Naive thymus-derived CD4-positive, alpha-beta T cell (primary cell): ENCODE results near the gene ATP2B2. TPM values are rescaled to one million over a fixed set of nuclear protein-coding genes. Genes with fewer than 3 reads are reported as not detected.
"Not testable (repeated sequence)": the region's sequence is repeated elsewhere in the genome, so short reads cannot be mapped to it uniquely, and the experiment has no call there.

ENCODE experiments used
- ATAC-seq: fragments of 150-1000 bp; cut with Tn5 transposase; 2 replicates; pipeline ENCODE4 v1.10.0; 2021; ENCODE audit warnings: mild to moderate bottlenecking, moderate library complexity
- CTCF ChIA-PET: fragments of 350-600 bp; sonication (Branson Sonifier 250); formaldehyde crosslinking; loops from one replicate; lab custom pipeline; 2021; ENCODE audit warnings: antibody characterized with exemption; lab: Charles Lee
- POLR2A ChIA-PET: fragments of 350-600 bp; sonication (Branson Sonifier 250); formaldehyde crosslinking; loops from one replicate; lab custom pipeline; 2021; ENCODE audit warnings: antibody characterized with exemption, inconsistent platforms; lab: Charles Lee
- DNase-seq, 9 donors: peaks; one replicate each; pipeline versions ENCODE4 v3.0.0 to v3.0.0-alpha.2; 2020 to 2022; ENCODE audit warnings: mixed read lengths in 1 of 9
- H3K27ac ChIP-seq: one replicate; pipeline ENCODE4 v1.7.0; 2013; ENCODE audit warnings: mild to moderate bottlenecking, low read depth, low read length, moderate library complexity
- H3K27me3 ChIP-seq, 2 donors: one replicate each; pipeline ENCODE4 v1.7.0; 2013; ENCODE audit warnings: low read length in 2 of 2, mild to moderate bottlenecking in 2 of 2, moderate library complexity in 2 of 2; ENCODE audit not compliant: control insufficient read depth in 2 of 2, insufficient read depth in 2 of 2
- H3K36me3 ChIP-seq, 3 experiments: 1 replicate in 2 of 3; 2 replicates in 1 of 3; pipeline ENCODE4 v1.7.0; 2013; ENCODE audit warnings: low read length in 3 of 3, mild to moderate bottlenecking in 3 of 3, moderate library complexity in 1 of 3; ENCODE audit not compliant: insufficient read depth in 3 of 3, control insufficient read depth in 2 of 3
- H3K4me1 ChIP-seq, 2 donors: one replicate each; pipeline ENCODE4 v1.7.0; 2013; ENCODE audit warnings: low read length in 2 of 2, mild to moderate bottlenecking in 2 of 2, moderate library complexity in 1 of 2; ENCODE audit not compliant: control insufficient read depth in 2 of 2, insufficient read depth in 2 of 2
- H3K4me3 ChIP-seq: 2 replicates; pipeline ENCODE4 v1.7.0; 2013; ENCODE audit warnings: mild to moderate bottlenecking, low read length
- H3K9me3 ChIP-seq, 3 experiments: 1 replicate in 2 of 3; 2 replicates in 1 of 3; pipeline ENCODE4 v1.7.0; 2013; ENCODE audit warnings: low read length in 3 of 3; ENCODE audit not compliant: control insufficient read depth in 2 of 3
- H3K27ac Mint-ChIP-seq, 9 donors: one replicate each; pipeline ENCODE4 v1.8.0; 2020 to 2022; ENCODE audit warnings: mixed read lengths in 9 of 9, mild to moderate bottlenecking in 8 of 9, moderate library complexity in 5 of 9, inconsistent platforms in 2 of 9
- H3K27me3 Mint-ChIP-seq, 5 donors: one replicate each; pipeline ENCODE4 v1.8.0; 2021 to 2022; ENCODE audit warnings: mixed read lengths in 5 of 5, mild to moderate bottlenecking in 1 of 5
- H3K36me3 Mint-ChIP-seq, 5 donors: one replicate each; pipeline ENCODE4 v1.8.0; 2020 to 2022; ENCODE audit warnings: mixed read lengths in 5 of 5, mild to moderate bottlenecking in 3 of 5, inconsistent platforms in 1 of 5
- H3K4me1 Mint-ChIP-seq, 7 donors: one replicate each; pipeline ENCODE4 v1.8.0; 2020 to 2022; ENCODE audit warnings: mixed read lengths in 7 of 7, mild to moderate bottlenecking in 3 of 7, inconsistent platforms in 1 of 7
- H3K4me3 Mint-ChIP-seq, 10 donors: one replicate each; pipeline ENCODE4 v1.8.0; 2020 to 2022; ENCODE audit warnings: mild to moderate bottlenecking in 10 of 10, mixed read lengths in 10 of 10, moderate library complexity in 6 of 10, inconsistent platforms in 2 of 10
- H3K9me3 Mint-ChIP-seq, 11 donors: one replicate each; pipeline ENCODE4 v1.8.0; 2020 to 2022; ENCODE audit warnings: mixed read lengths in 11 of 11, mild to moderate bottlenecking in 4 of 11, inconsistent platforms in 1 of 11, moderate library complexity in 1 of 11
- intact Hi-C, 2 donors: fragments of 100-400 bp; cut with micrococcal nuclease; formaldehyde crosslinking; loops; one replicate each; pipeline ENCODE4 v1.15.1; 2023
- polyA plus RNA-seq, 2 donors: library from polyadenylated mRNA; unstranded; fragments of 300-500 nt; fragmentation: Illumina TruSeq; gene quantifications; one replicate each; pipeline ENCODE4 v1.2.3, GENCODE V29; 2021
- total RNA-seq, 6 experiments: library from RNA in 5 of 6; stranded (reverse) in 5 of 6; gene quantifications; 1 replicate in 5 of 6; 2 replicates in 1 of 6; pipeline ENCODE4 v1.2.3 and lab custom pipeline; 2021 to 2026

Gene ATP2B2
- total and polyA plus RNA-seq, 7 experiments from 2014 or later: not detected

- H3K27me3 ChIP-seq, intact Hi-C loops, H3K4me1 ChIP-seq, POLR2A ChIA-PET, ATAC-seq, H3K36me3 Mint-ChIP-seq, DNase-seq, CTCF ChIA-PET, H3K27me3 Mint-ChIP-seq, H3K9me3 Mint-ChIP-seq, H3K9me3 ChIP-seq, H3K4me1 Mint-ChIP-seq, H3K4me3 Mint-ChIP-seq, H3K27ac ChIP-seq, H3K4me3 ChIP-seq, H3K36me3 ChIP-seq, H3K27ac Mint-ChIP-seq: not testable (repeated sequence)
These were observed 122.9 kb downstream of the ATP2B2 start for GRCh38 chr3:10382445-10382844.

GRCh38 chr3:10381336-10381735 lies 124.0 kb downstream of the ATP2B2 start:
- DNase-seq (no peak), ATAC-seq (no peak)
- H3K9me3 ChIP-seq: no peaks in the 10 kb centered on the region
- H3K36me3 Mint-ChIP-seq: no peaks in the 10 kb centered on the region
- H3K27ac Mint-ChIP-seq: no peak overlapping the region
- ChIA-PET CTCF (no interaction called here), POLR2A (no interaction called here)
- H3K27me3 ChIP-seq: no peaks in the 10 kb centered on the region
- H3K9me3 Mint-ChIP-seq: peaks cover 0 to 2% (median 0%) of the 10 kb centered on the region in 11 donors
- H3K36me3 ChIP-seq: no peaks in the 10 kb centered on the region
- no peaks in the 10 kb centered on the region for H3K4me1 ChIP-seq
- no peak overlapping the region for H3K4me3 Mint-ChIP-seq
- H3K27me3 Mint-ChIP-seq: peaks cover 0 to 6% (median 4%) of the 10 kb centered on the region in 5 donors
- intact Hi-C loops: no loop called here
- H3K4me1 Mint-ChIP-seq: no peaks in the 10 kb centered on the region
- no peak overlapping the region for H3K4me3 ChIP-seq
- no peak overlapping the region for H3K27ac ChIP-seq

GRCh38 chr3:10380906-10381305 lies 124.5 kb downstream of the ATP2B2 start:
- Histone ChIP-seq H3K4me3 (no peak overlapping the region), H3K9me3 (no peaks in the 10 kb centered on the region), H3K36me3 (no peaks in the 10 kb centered on the region), H3K27ac (no peak overlapping the region), H3K4me1 (no peaks in the 10 kb centered on the region), H3K27me3 (no peaks in the 10 kb centered on the region)
- no peak overlapping the region for H3K27ac Mint-ChIP-seq
- H3K9me3 Mint-ChIP-seq: peaks cover 0 to 2% (median 0%) of the 10 kb centered on the region in 11 donors
- ATAC-seq (no peak), DNase-seq (no peak)
- intact Hi-C loops: no loop called here
- no peaks in the 10 kb centered on the region for H3K36me3 Mint-ChIP-seq
- H3K27me3 Mint-ChIP-seq: peaks cover 0 to 6% (median 4%) of the 10 kb centered on the region in 5 donors
- CTCF ChIA-PET: no interaction called here
- no peak overlapping the region for H3K4me3 Mint-ChIP-seq
- POLR2A ChIA-PET: no interaction called here
- peaks cover 0 to 3% (median 0%) of the 10 kb centered on the region in 7 donors for H3K4me1 Mint-ChIP-seq

- no peak overlapping the region for H3K4me3 Mint-ChIP-seq
- no peaks in the 10 kb centered on the region for H3K9me3 Mint-ChIP-seq
- DNase-seq (no peak), ATAC-seq (no peak)
- no peak overlapping the region for H3K27ac Mint-ChIP-seq
- H3K27me3 Mint-ChIP-seq: peaks cover 0 to 4% (median 0%) of the 10 kb centered on the region in 5 donors
- Histone ChIP-seq H3K36me3 (no peaks in the 10 kb centered on the region), H3K4me1 (no peaks in the 10 kb centered on the region), H3K4me3 (no peak overlapping the region), H3K9me3 (no peaks in the 10 kb centered on the region), H3K27me3 (no peaks in the 10 kb centered on the region), H3K27ac (no peak overlapping the region)
- CTCF ChIA-PET: interaction anchor here (0.7 kb wide), 1 partner anchor 359 kb away, joined by 3 read pairs; no protein-coding TSS in a partner anchor
- intact Hi-C loops: no loop called here
- POLR2A ChIA-PET: no interaction called here
- peaks cover 0 to 4% (median 0%) of the 10 kb centered on the region in 7 donors for H3K4me1 Mint-ChIP-seq
- no peaks in the 10 kb centered on the region for H3K36me3 Mint-ChIP-seq
These were observed 125.4 kb downstream of the ATP2B2 start for GRCh38 chr3:10379961-10380360.

- Mint-ChIP-seq H3K4me3 (no peak overlapping the region), H3K4me1 (peaks cover 0 to 4% (median 0%) of the 10 kb centered on the region in 7 donors), H3K27me3 (peaks cover 0 to 4% (median 0%) of the 10 kb centered on the region in 5 donors), H3K9me3 (no peaks in the 10 kb centered on the region), H3K36me3 (no peaks in the 10 kb centered on the region), H3K27ac (no peak overlapping the region)
- H3K27ac ChIP-seq: no peak overlapping the region
- CTCF ChIA-PET: no interaction called here
- no peaks in the 10 kb centered on the region for H3K4me1 ChIP-seq
- no peak for DNase-seq
- no peaks in the 10 kb centered on the region for H3K9me3 ChIP-seq
- H3K27me3 ChIP-seq: no peaks in the 10 kb centered on the region
- intact Hi-C loops: no loop called here
- ATAC-seq: no peak
- no peaks in the 10 kb centered on the region for H3K36me3 ChIP-seq
- POLR2A ChIA-PET: no interaction called here
- no peak overlapping the region for H3K4me3 ChIP-seq
These were observed 126.2 kb downstream of the ATP2B2 start for GRCh38 chr3:10379161-10379560.

DNA sequence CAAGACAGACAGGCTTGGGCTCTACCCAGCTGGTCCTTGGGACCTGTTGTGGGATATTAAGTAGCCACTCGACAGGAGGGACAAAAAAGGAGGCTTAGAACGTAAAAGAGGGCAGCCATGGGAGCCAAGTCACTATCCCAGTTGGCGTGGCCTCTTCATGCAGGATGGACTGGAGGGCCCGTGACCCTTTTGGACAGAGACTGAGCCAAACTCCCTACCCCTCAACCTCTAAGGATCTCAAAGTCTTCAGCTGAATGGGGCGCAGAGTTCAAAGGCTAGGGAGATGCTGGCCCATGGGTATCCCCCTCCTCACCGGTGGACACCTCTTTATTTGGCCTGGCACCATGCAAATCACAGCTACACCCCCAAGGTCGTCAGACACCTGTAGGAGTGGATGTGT lies 126.6 kb downstream of the ATP2B2 start:
- CTCF ChIA-PET: no interaction called here
- Histone ChIP-seq H3K4me1 (no peaks in the 10 kb centered on the region), H3K9me3 (no peaks in the 10 kb centered on the region), H3K4me3 (no peak overlapping the region), H3K27ac (no peak overlapping the region), H3K36me3 (no peaks in the 10 kb centered on the region), H3K27me3 (no peaks in the 10 kb centered on the region)
- ATAC-seq: no peak
- H3K27ac Mint-ChIP-seq: no peak overlapping the region
- intact Hi-C loops: no loop called here
- H3K4me1 Mint-ChIP-seq: peaks cover 0 to 4% (median 0%) of the 10 kb centered on the region in 7 donors
- DNase-seq: no peak
- H3K4me3 Mint-ChIP-seq: no peak overlapping the region
- H3K36me3 Mint-ChIP-seq: no peaks in the 10 kb centered on the region
- H3K27me3 Mint-ChIP-seq: peaks cover 0 to 1% (median 0%) of the 10 kb centered on the region in 5 donors
- POLR2A ChIA-PET: no interaction called here
- no peaks in the 10 kb centered on the region for H3K9me3 Mint-ChIP-seq

GRCh38 chr3:10378246-10378645 lies 127.1 kb downstream of the ATP2B2 start:
- CTCF ChIA-PET: no interaction called here
- H3K9me3 Mint-ChIP-seq: no peaks in the 10 kb centered on the region

More at GRCh38 chr3:10378246-10378645, 127.1 kb downstream of the ATP2B2 start:
- Mint-ChIP-seq H3K27me3 (no peaks in the 10 kb centered on the region), H3K4me3 (no peak overlapping the region), H3K4me1 (peaks cover 0 to 4% (median 0%) of the 10 kb centered on the region in 7 donors), H3K36me3 (no peaks in the 10 kb centered on the region), H3K27ac (no peak overlapping the region)
- intact Hi-C loops: no loop called here
- ATAC-seq (no peak), DNase-seq (no peak)
- Histone ChIP-seq H3K27ac (no peak overlapping the region), H3K9me3 (no peaks in the 10 kb centered on the region), H3K4me1 (no peaks in the 10 kb centered on the region), H3K27me3 (no peaks in the 10 kb centered on the region), H3K4me3 (no peak overlapping the region), H3K36me3 (no peaks in the 10 kb centered on the region)
- POLR2A ChIA-PET: no interaction called here
